ENCODE data around the gene SLC1A5. TPM values are rescaled to one million over a fixed set of nuclear protein-coding genes. Genes with fewer than 3 reads are reported as not detected.
"Not testable (repeated sequence)": the region's sequence is repeated elsewhere in the genome, so short reads cannot be mapped to it uniquely, and the experiment has no call there.

The SLC1A5 gene
- total RNA-seq, 1 donor from 2014 or later: 91.4 TPM

- DNase-seq (ENCODE audit: extremely low spot score, unreplicated experiment): no peak
- no peak for TF ChIP-seq CTCF (conservative IDR thresholded peaks at IDR 0.05)
- Mint-ChIP-seq H3K27me3 (no peaks in the 10 kb centered on the region), H3K27ac (no peak overlapping the region), H3K36me3 (no peaks in the 10 kb centered on the region), H3K4me1 (ENCODE audit: unreplicated experiment) (peaks cover 7% of the 10 kb centered on the region), H3K9me3 (no peaks in the 10 kb centered on the region), H3K4me3 (no peak overlapping the region)
These were observed 40.1 kb upstream of the SLC1A5 start for GRCh38 chr19:46828484-46828883.

GRCh38 chr19:46825731-46826055, 37.3 kb upstream of the SLC1A5 start:
- TF ChIP-seq CTCF (conservative IDR thresholded peaks at IDR 0.05): no peak
- DNase-seq (ENCODE audit: extremely low spot score, unreplicated experiment): no peak
- peaks cover 15% of the 10 kb centered on the region for H3K4me1 Mint-ChIP-seq (ENCODE audit: unreplicated experiment)
- no peaks in the 10 kb centered on the region for H3K36me3 Mint-ChIP-seq
- peak overlapping the region; percentile 64 for H3K4me3 Mint-ChIP-seq
- no peaks in the 10 kb centered on the region for H3K9me3 Mint-ChIP-seq
- H3K27ac Mint-ChIP-seq: peak overlapping the region; percentile 89
- H3K27me3 Mint-ChIP-seq: no peaks in the 10 kb centered on the region

DNA sequence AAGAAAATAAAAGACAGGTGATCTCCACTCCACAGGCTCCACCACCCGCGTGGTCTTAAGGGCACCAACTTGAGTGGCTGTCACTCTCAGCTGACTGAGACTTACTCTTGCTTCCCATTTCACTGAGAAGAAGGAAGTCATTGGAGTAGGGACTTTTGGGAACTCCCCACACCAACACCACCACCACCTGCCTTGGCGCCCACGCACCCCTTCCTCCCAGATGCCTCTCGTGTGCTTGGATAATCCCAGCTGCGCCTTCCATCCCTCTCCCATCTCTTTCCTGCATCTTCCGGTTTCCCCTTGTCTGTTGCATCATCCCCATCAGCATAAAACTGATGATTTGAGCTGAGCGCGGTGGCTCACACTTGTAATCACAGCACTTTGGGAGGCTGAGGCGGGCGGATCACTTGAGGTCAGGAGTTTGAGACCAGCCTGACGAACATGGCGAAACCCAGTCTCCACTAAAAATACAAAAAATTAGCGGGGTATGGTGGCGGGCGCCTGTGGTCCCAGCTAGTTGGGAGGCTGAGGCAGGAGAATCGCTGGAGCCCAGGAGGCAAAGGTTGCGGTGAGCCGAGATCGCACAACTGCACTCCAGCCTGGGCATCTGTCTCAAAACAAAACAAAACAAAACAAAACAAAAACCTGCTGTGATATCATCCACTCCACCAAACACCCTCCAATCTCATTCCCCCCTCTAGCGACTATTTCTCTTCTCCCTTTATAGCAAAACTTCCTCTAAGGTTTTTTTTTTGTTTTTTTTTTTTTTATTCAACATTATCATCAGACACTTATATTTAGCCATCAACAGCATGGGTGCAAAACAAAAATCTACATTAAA, 36.7 kb upstream of the SLC1A5 start:
- H3K27me3 Mint-ChIP-seq: no peaks in the 10 kb centered on the region
- no peak for DNase-seq (ENCODE audit: extremely low spot score, unreplicated experiment)
- peak overlapping the region; percentile 64 for H3K4me3 Mint-ChIP-seq
- no peaks in the 10 kb centered on the region for H3K36me3 Mint-ChIP-seq
- TF ChIP-seq CTCF (conservative IDR thresholded peaks at IDR 0.05): no peak
- H3K27ac Mint-ChIP-seq: peak overlapping the region; percentile 89
- H3K4me1 Mint-ChIP-seq (ENCODE audit: unreplicated experiment): peaks cover 20% of the 10 kb centered on the region
- no peaks in the 10 kb centered on the region for H3K9me3 Mint-ChIP-seq

DNA sequence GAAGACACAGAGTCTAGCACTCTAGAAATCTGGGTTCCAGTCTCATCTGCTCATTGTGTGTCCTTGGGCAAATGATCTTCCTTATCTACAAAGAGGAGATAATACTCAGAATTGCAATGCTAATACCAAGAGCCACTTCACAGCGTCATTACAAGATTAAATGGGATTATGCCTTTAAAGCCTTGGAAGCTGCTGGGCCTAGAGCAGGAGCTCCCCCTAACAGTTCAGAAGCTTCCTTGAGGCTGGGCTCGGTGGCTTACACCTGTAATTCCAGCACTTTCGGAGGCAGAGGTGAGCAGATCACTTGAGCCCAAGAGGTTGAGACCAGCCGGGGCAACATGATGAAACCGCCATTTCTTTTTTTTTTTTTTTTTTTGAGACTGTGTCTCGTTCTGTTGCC, 34.7 kb upstream of the SLC1A5 start:
- no peak for TF ChIP-seq CTCF (conservative IDR thresholded peaks at IDR 0.05)
- Mint-ChIP-seq H3K4me3 (no peak overlapping the region), H3K9me3 (no peaks in the 10 kb centered on the region), H3K4me1 (ENCODE audit: unreplicated experiment) (peaks cover 24% of the 10 kb centered on the region), H3K27me3 (no peaks in the 10 kb centered on the region), H3K36me3 (no peaks in the 10 kb centered on the region), H3K27ac (no peak overlapping the region)
- no peak for DNase-seq (ENCODE audit: extremely low spot score, unreplicated experiment)

- not testable (repeated sequence) for H3K9me3 Mint-ChIP-seq; DNase-seq (ENCODE audit: extremely low spot score, unreplicated experiment); H3K4me3 Mint-ChIP-seq; H3K27me3 Mint-ChIP-seq; H3K36me3 Mint-ChIP-seq
- H3K4me1 Mint-ChIP-seq (ENCODE audit: unreplicated experiment): peaks cover 24% of the 10 kb centered on the region
- H3K27ac Mint-ChIP-seq: peak overlapping the region; percentile 84
These were observed 34.0 kb upstream of the SLC1A5 start for GRCh38 chr19:46822410-46822787.

DNA sequence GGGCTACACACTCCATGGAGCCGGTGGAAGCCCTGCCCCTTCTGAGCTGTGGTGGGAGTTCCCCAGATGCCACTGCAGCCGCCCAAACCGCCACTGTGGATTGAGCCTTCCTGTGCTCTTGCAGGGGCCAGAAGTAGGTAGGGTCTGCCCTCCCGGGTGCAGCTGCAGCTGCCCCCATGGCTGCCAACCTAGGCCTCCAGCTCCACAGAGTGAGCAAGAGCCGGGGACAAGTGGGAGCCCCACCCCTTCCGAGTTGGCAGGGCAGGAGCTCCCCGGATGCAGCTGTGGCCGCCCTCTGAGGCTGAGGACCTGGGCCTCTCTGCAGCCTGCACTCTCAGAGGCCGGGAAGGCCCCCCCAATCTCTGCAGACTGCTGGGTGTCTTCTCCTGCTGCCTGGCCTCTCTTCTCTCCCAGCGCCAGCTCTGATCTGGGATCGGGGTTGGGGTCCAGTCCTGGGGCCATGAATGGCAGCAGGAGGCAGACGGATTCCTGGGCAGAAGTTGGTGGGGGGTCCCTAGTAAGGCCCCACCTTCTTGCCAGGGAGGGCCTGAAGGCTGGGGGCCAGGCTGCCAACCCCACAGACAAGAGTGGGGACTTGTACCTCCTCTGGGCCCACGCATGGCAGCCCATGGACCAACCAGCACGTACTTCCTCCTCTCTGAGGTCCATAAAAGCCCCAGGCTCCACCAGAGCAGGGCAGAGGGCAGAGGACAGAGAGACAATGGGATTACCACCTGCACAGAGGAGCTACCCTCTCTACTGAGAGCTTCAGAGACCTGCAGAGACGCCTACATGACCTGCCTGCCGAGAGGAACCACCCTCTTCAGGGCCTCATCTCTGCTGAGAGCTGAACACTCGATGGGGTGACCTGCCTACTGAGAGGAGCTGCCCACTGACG, 33.4 kb upstream of the SLC1A5 start:
- no peaks in the 10 kb centered on the region for H3K27me3 Mint-ChIP-seq
- no peak overlapping the region for H3K4me3 Mint-ChIP-seq
- H3K4me1 Mint-ChIP-seq (ENCODE audit: unreplicated experiment): peaks cover 19% of the 10 kb centered on the region
- TF ChIP-seq CTCF (conservative IDR thresholded peaks at IDR 0.05): no peak
- no peaks in the 10 kb centered on the region for H3K9me3 Mint-ChIP-seq
- DNase-seq (ENCODE audit: extremely low spot score, unreplicated experiment): no peak
- no peaks in the 10 kb centered on the region for H3K36me3 Mint-ChIP-seq
- H3K27ac Mint-ChIP-seq: peak overlapping the region; percentile 93
